ENCODE results near the gene FYB1.

The FYB1 gene

GRCh38 chr5:39102684-39103155 lies 116.6 kb downstream of the FYB1 start:
- no peak for TF ChIP-seq ZBTB7A (IDR thresholded peaks at IDR 0.05; ENCODE audit: low read depth)
- no peak for TF ChIP-seq CREB1 (IDR thresholded peaks at IDR 0.05; ENCODE audit: low read depth)
- no peak for TF ChIP-seq FOXM1 (IDR thresholded peaks at IDR 0.05; ENCODE audit: borderline replicate concordance, low read depth)
- TF ChIP-seq CEBPB (IDR thresholded peaks at IDR 0.05) = no peak
- no peak for TF ChIP-seq USF1 (IDR thresholded peaks at IDR 0.05)
- no peak for TF ChIP-seq RAD21 (IDR thresholded peaks at IDR 0.05; ENCODE audit: low read depth)
- no peak for TF ChIP-seq TAF1 (IDR thresholded peaks at IDR 0.05; ENCODE audit: low read depth)
- no peak for TF ChIP-seq YY1 (IDR thresholded peaks at IDR 0.05; ENCODE audit: low read depth)
- TF ChIP-seq EP300 (IDR thresholded peaks at IDR 0.05; ENCODE audit: borderline replicate concordance) = no peak
- TF ChIP-seq, protein P1, sequence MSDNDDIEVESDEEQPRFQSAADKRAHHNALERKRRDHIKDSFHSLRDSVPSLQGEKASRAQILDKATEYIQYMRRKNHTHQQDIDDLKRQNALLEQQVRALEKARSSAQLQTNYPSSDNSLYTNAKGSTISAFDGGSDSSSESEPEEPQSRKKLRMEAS (IDR thresholded peaks at IDR 0.05) = no peak
- TF ChIP-seq NFIC (IDR thresholded peaks at IDR 0.05) = no peak
- no peak for TF ChIP-seq TEAD4 (IDR thresholded peaks at IDR 0.05)
- TF ChIP-seq EGR1 (IDR thresholded peaks at IDR 0.05) = no peak
- TF ChIP-seq, protein P2, sequence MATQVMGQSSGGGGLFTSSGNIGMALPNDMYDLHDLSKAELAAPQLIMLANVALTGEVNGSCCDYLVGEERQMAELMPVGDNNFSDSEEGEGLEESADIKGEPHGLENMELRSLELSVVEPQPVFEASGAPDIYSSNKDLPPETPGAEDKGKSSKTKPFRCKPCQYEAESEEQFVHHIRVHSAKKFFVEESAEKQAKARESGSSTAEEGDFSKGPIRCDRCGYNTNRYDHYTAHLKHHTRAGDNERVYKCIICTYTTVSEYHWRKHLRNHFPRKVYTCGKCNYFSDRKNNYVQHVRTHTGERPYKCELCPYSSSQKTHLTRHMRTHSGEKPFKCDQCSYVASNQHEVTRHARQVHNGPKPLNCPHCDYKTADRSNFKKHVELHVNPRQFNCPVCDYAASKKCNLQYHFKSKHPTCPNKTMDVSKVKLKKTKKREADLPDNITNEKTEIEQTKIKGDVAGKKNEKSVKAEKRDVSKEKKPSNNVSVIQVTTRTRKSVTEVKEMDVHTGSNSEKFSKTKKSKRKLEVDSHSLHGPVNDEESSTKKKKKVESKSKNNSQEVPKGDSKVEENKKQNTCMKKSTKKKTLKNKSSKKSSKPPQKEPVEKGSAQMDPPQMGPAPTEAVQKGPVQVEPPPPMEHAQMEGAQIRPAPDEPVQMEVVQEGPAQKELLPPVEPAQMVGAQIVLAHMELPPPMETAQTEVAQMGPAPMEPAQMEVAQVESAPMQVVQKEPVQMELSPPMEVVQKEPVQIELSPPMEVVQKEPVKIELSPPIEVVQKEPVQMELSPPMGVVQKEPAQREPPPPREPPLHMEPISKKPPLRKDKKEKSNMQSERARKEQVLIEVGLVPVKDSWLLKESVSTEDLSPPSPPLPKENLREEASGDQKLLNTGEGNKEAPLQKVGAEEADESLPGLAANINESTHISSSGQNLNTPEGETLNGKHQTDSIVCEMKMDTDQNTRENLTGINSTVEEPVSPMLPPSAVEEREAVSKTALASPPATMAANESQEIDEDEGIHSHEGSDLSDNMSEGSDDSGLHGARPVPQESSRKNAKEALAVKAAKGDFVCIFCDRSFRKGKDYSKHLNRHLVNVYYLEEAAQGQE (IDR thresholded peaks at IDR 0.05; ENCODE audit: low read depth) = no peak
- no peak for TF ChIP-seq TCF12 (IDR thresholded peaks at IDR 0.05; ENCODE audit: low read depth)

- TF ChIP-seq ZBTB7A (IDR thresholded peaks at IDR 0.05; ENCODE audit: low read depth) = no peak
- TF ChIP-seq YY1 (IDR thresholded peaks at IDR 0.05; ENCODE audit: low read depth) = no peak
- TF ChIP-seq, protein P2 (IDR thresholded peaks at IDR 0.05; ENCODE audit: low read depth) = no peak
- TF ChIP-seq CREB1 (IDR thresholded peaks at IDR 0.05; ENCODE audit: low read depth) = no peak
- no peak for TF ChIP-seq NFIC (IDR thresholded peaks at IDR 0.05)
- TF ChIP-seq CEBPB (IDR thresholded peaks at IDR 0.05) = no peak
Observed at GRCh38 chr5:39100851-39101396, 118.4 kb downstream of the FYB1 start.

DNA sequence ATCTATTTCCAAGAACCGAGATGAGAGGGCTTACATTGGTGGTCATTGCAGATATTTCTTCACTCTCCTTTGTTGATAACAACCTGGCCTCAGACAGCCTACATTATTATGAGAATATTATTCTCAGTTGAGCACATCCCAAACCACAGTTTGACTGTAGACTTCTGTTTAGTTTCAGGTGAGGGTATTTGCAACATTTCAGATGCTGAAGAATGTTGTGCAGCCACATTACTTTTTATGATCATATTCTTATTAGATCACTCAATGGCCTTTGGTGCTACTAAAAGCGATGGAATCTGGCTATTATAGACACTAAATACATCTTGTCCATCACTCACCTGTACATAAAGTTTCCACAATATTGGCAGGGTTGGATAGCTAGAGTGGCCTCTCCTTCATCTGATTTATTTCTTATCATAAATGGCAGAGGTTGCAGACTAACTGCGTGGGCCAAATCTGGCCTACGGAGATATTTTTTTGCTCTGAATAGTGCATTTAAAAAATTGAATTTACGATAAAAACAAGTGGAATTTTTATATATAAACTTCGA lies 119.0 kb downstream of the FYB1 start:
- TF ChIP-seq YY1 (IDR thresholded peaks at IDR 0.05; ENCODE audit: low read depth) = no peak
- TF ChIP-seq EP300 (IDR thresholded peaks at IDR 0.05; ENCODE audit: borderline replicate concordance) = no peak
- TF ChIP-seq, protein P1 (IDR thresholded peaks at IDR 0.05) = no peak
- no peak for TF ChIP-seq CEBPB (IDR thresholded peaks at IDR 0.05)
- TF ChIP-seq NFIC (IDR thresholded peaks at IDR 0.05) = no peak
- TF ChIP-seq, protein P2 (IDR thresholded peaks at IDR 0.05; ENCODE audit: low read depth) = no peak
- no peak for TF ChIP-seq TAF1 (IDR thresholded peaks at IDR 0.05; ENCODE audit: low read depth)
- TF ChIP-seq RAD21 (IDR thresholded peaks at IDR 0.05; ENCODE audit: low read depth) = no peak
- no peak for TF ChIP-seq EGR1 (IDR thresholded peaks at IDR 0.05)
- TF ChIP-seq USF1 (IDR thresholded peaks at IDR 0.05) = no peak
- no peak for TF ChIP-seq ZBTB7A (IDR thresholded peaks at IDR 0.05; ENCODE audit: low read depth)

DNA sequence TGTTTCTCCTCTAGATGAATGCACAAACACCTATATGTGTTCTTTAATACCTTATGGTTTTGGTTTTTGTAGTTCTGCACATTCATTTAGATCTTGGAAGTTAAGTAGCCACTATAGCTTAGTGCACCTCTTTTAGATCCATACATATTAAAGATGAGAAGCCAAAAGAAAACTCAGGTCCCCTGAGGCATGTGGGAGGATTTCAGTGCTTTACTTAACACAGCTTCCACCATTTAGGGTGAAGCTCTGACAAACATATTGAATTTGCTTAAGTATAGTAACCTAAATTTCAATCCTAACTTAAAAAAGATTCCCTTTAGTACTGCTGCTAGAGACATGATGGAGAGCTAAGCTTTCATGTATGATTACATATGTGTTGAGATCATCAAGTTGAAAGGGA lies 119.5 kb downstream of the FYB1 start:
- no peak for TF ChIP-seq TAF1 (IDR thresholded peaks at IDR 0.05; ENCODE audit: low read depth)
- TF ChIP-seq CEBPB (IDR thresholded peaks at IDR 0.05) = no peak
- no peak for TF ChIP-seq ZBTB7A (IDR thresholded peaks at IDR 0.05; ENCODE audit: low read depth)
- TF ChIP-seq YY1 (IDR thresholded peaks at IDR 0.05; ENCODE audit: low read depth) = no peak
- no peak for TF ChIP-seq USF1 (IDR thresholded peaks at IDR 0.05)
- TF ChIP-seq, protein P1 (IDR thresholded peaks at IDR 0.05) = no peak
- no peak for TF ChIP-seq TEAD4 (IDR thresholded peaks at IDR 0.05)
- TF ChIP-seq EP300 (IDR thresholded peaks at IDR 0.05; ENCODE audit: borderline replicate concordance) = no peak
- no peak for TF ChIP-seq TCF12 (IDR thresholded peaks at IDR 0.05; ENCODE audit: low read depth)
- no peak for TF ChIP-seq FOXM1 (IDR thresholded peaks at IDR 0.05; ENCODE audit: borderline replicate concordance, low read depth)
- TF ChIP-seq, protein P2 (IDR thresholded peaks at IDR 0.05; ENCODE audit: low read depth) = no peak
- no peak for TF ChIP-seq CREB1 (IDR thresholded peaks at IDR 0.05; ENCODE audit: low read depth)
- no peak for TF ChIP-seq NFIC (IDR thresholded peaks at IDR 0.05)
- no peak for TF ChIP-seq EGR1 (IDR thresholded peaks at IDR 0.05)
- TF ChIP-seq RAD21 (IDR thresholded peaks at IDR 0.05; ENCODE audit: low read depth) = no peak

Measured in Ishikawa (cell line).